Left hindlimb (tissue), 1 donor: Measurements from ENCODE around the gene CSNK1G2.

Experiments
- DNase-seq: peaks from one replicate; pipeline ENCODE4 v3.0.0-alpha.2; 2018

CSNK1G2 gene

DNA sequence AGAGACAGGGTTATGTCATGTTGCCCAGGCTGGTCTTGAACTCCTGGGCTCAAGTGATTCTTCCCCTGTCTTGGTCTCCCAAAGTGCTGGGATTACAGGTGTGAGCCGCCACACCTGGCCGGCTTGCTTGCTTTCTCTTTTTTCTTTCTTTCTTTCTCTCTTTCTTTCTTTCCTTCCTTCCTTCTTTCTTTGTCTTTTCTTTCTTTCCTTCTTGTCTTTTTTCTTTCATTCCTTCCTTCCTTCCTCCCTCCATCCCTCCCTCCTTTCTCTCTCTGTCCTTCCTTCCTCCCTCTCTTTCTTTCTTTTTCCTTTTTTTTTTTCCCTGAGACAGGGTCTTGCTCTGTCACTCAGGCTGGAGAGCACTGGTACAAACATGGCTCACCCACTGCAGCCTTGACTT lies 81.3 kb downstream of the CSNK1G2 start:
- no peak for DNase-seq

GRCh38 chr19:2026770-2027169 lies 85.8 kb downstream of the CSNK1G2 start:
- no peak for DNase-seq

- no peak for DNase-seq
Measured at GRCh38 chr19:2027361-2027760, 86.4 kb downstream of the CSNK1G2 start.
